Activated T-cell treated with anti-CD3 and anti-CD28 coated beads, Interleukin-2, amount 50 U/mL, for 24 hours (primary cell): ENCODE results near the gene ZNF423.

Experiments
- DNase-seq: peaks from one replicate; pipeline ENCODE4 v3.0.0-alpha.2; 2020
- H3K27ac Mint-ChIP-seq: 2 replicates; pipeline ENCODE4 v1.8.0; 2020; ENCODE audit warnings: mild to moderate bottlenecking, mixed read lengths
- H3K27me3 Mint-ChIP-seq: 2 replicates; pipeline ENCODE4 v1.8.0; 2020; ENCODE audit warnings: mixed read lengths
- H3K36me3 Mint-ChIP-seq: 2 replicates; pipeline ENCODE4 v1.8.0; 2020; ENCODE audit warnings: low read depth, mixed read lengths
- H3K4me1 Mint-ChIP-seq: 2 replicates; pipeline ENCODE4 v1.8.0; 2020; ENCODE audit warnings: low read depth, mixed read lengths
- H3K4me3 Mint-ChIP-seq: 2 replicates; pipeline ENCODE4 v1.8.0; 2020; ENCODE audit warnings: mild to moderate bottlenecking, moderate library complexity, mixed read lengths
- H3K9me3 Mint-ChIP-seq: 2 replicates; pipeline ENCODE4 v1.8.0; 2020; ENCODE audit warnings: mixed read lengths

The ZNF423 gene

GRCh38 chr16:49713770-49714169 is 142.1 kb downstream of the ZNF423 start:
- no peak for DNase-seq
- Mint-ChIP-seq H3K9me3 (no peaks in the 10 kb centered on the region), H3K36me3 (no peaks in the 10 kb centered on the region), H3K27ac (no peak overlapping the region), H3K4me3 (no peak overlapping the region), H3K4me1 (no peaks in the 10 kb centered on the region), H3K27me3 (no peaks in the 10 kb centered on the region)

- Mint-ChIP-seq H3K27ac (no peak overlapping the region), H3K4me1 (no peaks in the 10 kb centered on the region), H3K27me3 (no peaks in the 10 kb centered on the region), H3K9me3 (no peaks in the 10 kb centered on the region), H3K4me3 (no peak overlapping the region), H3K36me3 (no peaks in the 10 kb centered on the region)
- no peak for DNase-seq
Observed at GRCh38 chr16:49712542-49712941, 143.4 kb downstream of the ZNF423 start.

- Mint-ChIP-seq H3K27me3 (no peaks in the 10 kb centered on the region), H3K27ac (no peak overlapping the region), H3K36me3 (no peaks in the 10 kb centered on the region), H3K9me3 (no peaks in the 10 kb centered on the region), H3K4me1 (no peaks in the 10 kb centered on the region), H3K4me3 (no peak overlapping the region)
- DNase-seq = no peak
Observed at GRCh38 chr16:49712106-49712505, 143.8 kb downstream of the ZNF423 start.

DNA sequence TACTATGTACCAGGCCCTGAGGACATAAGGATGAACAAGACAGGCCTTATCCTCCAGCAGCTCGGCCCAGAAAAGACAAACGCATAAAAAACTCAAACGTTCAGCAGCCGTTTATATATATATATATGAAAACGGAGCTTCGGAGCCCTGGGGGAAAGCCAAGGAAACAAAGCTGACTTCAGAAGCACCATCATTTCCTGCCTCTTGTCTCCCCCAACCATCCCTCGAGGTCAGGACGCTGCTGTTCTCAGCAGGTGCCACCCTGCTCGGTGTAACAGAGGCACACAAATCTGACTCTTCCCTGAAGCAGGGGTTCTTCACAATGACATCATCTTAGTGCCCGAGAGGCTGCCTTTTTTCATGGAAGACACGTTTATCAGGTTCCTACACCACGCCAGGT is 146.9 kb downstream of the ZNF423 start:
- no peak for DNase-seq
- no peaks in the 10 kb centered on the region for H3K9me3 Mint-ChIP-seq
- no peaks in the 10 kb centered on the region for H3K36me3 Mint-ChIP-seq
- no peaks in the 10 kb centered on the region for H3K27me3 Mint-ChIP-seq
- no peak overlapping the region for H3K4me3 Mint-ChIP-seq
- no peak overlapping the region for H3K27ac Mint-ChIP-seq
- H3K4me1 Mint-ChIP-seq = no peaks in the 10 kb centered on the region

DNA sequence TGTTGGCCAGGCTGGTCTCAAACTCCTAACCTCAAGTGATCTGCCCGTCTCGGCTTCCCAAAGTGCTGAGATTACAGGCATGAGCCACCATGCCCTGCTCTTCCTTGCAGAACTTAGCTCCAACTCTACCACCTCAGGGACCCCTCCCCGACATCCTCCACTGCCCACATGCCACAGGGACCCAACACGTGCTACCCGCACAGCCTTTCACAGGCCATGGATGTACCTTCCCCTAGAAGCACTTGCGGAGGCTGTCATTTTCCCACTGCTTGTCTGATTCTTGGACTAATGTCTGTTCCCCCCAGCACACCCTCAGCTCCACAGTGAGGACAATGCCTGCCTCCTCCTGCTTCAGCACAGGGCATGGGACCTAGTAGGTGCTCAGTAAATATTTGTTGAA is 147.4 kb downstream of the ZNF423 start:
- DNase-seq = no peak
- H3K4me3 Mint-ChIP-seq = no peak overlapping the region
- no peak overlapping the region for H3K27ac Mint-ChIP-seq
- H3K36me3 Mint-ChIP-seq = no peaks in the 10 kb centered on the region
- H3K9me3 Mint-ChIP-seq = no peaks in the 10 kb centered on the region
- no peaks in the 10 kb centered on the region for H3K27me3 Mint-ChIP-seq
- no peaks in the 10 kb centered on the region for H3K4me1 Mint-ChIP-seq

DNA sequence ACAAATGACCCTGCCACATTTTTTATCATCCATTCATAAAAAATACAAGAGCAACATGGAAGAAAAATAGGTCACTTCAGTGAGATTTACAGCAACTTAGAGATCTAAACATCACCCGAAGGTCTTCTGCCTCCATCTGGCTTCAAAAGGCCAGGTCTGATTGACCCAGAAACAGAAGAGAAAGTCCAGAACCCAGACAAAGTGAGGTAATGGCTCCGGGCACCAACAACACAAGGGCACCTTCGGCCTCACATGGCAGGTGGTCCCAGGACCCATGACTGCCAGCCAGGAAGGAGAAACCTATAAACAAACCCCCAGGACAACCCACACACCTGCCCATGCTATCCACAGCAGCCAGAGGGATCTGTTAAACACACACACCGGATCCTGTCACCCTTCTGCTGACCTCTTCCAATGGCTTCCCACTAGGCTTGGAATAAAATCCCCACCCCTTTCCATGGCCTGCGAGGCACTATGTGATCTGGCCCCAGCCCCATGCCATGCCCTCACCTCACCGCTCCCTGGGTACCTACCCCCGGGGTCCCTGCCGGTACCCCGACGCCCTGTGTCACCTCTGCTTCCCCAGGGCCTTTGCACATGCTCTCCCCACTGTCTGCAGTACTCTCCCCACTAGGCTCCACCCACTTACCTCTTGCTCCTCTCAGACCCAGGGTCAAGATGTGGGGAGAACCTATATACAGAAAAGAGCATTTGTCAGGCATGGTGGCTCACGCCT is 149.1 kb downstream of the ZNF423 start:
- no peak overlapping the region for H3K27ac Mint-ChIP-seq
- H3K27me3 Mint-ChIP-seq = no peaks in the 10 kb centered on the region
- no peak for DNase-seq
- H3K4me3 Mint-ChIP-seq = no peak overlapping the region
- no peaks in the 10 kb centered on the region for H3K9me3 Mint-ChIP-seq
- H3K36me3 Mint-ChIP-seq = no peaks in the 10 kb centered on the region
- no peaks in the 10 kb centered on the region for H3K4me1 Mint-ChIP-seq

GRCh38 chr16:49704586-49705155 is 151.2 kb downstream of the ZNF423 start:
- no peaks in the 10 kb centered on the region for H3K9me3 Mint-ChIP-seq
- H3K36me3 Mint-ChIP-seq = no peaks in the 10 kb centered on the region
- no peak overlapping the region for H3K27ac Mint-ChIP-seq
- no peaks in the 10 kb centered on the region for H3K4me1 Mint-ChIP-seq
- no peak for DNase-seq
- H3K4me3 Mint-ChIP-seq = no peak overlapping the region
- no peaks in the 10 kb centered on the region for H3K27me3 Mint-ChIP-seq

DNA sequence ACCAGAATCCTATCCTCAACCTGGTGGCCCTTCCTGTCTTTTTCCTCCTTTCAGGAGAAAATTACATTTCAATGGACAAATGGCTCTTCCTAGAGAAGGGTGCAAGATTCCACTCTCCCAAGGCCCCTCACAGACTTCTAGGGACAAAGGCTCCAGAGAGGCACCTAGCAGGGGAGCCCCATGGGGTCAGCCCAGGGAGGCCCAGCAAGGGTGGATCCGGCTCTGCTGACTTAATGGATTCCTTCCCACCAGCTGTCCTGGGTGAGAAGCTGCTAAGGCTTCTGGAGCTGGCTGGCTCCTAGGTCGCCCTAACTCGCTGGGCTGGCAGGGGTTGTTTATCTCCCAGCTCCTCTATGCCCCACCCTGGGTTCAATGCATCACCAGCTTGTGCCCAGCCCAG is 152.4 kb downstream of the ZNF423 start:
- Mint-ChIP-seq H3K27me3 (peaks cover 10% of the 10 kb centered on the region), H3K4me3 (no peak overlapping the region), H3K9me3 (no peaks in the 10 kb centered on the region), H3K4me1 (no peaks in the 10 kb centered on the region), H3K36me3 (no peaks in the 10 kb centered on the region), H3K27ac (no peak overlapping the region)
- no peak for DNase-seq

GRCh38 chr16:49701789-49702494 is 154.0 kb downstream of the ZNF423 start:
- Mint-ChIP-seq H3K27ac (no peak overlapping the region), H3K27me3 (peaks cover 20% of the 10 kb centered on the region), H3K4me1 (no peaks in the 10 kb centered on the region), H3K9me3 (no peaks in the 10 kb centered on the region), H3K36me3 (no peaks in the 10 kb centered on the region), H3K4me3 (no peak overlapping the region)
- DNase-seq = no peak

DNA sequence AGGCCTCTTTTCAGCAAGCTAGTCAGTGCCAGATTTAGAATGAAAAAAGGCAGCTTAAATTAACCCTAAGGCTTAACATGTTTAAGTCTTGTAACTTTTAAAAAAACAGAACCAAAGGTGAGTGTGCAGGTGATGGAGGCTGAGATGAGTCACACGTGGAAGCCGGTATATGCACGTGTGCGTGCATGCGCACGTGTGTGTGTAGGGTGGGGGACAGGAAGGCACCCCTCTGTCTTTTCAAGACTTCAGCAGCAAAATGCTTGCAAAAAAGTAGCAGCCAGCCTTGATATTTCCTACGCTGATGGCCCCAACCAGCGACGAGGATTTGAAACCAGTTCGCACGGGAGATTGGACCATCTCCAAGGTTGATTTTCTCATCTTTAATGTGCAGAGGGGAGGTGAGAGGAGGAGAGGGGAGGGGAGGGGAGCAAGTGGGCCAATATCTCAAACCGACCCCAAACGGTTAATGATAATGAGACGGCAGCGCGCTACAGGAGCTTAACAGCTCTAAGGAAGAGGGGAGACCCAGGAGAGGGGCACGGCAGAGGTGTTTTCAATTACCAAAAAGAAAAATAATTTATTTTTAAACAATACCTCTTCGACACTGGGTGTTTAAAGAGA is 154.7 kb downstream of the ZNF423 start:
- no peaks in the 10 kb centered on the region for H3K4me1 Mint-ChIP-seq
- H3K27me3 Mint-ChIP-seq = peaks cover 20% of the 10 kb centered on the region
- H3K4me3 Mint-ChIP-seq = no peak overlapping the region
- no peak overlapping the region for H3K27ac Mint-ChIP-seq
- no peaks in the 10 kb centered on the region for H3K9me3 Mint-ChIP-seq
- no peak for DNase-seq
- H3K36me3 Mint-ChIP-seq = no peaks in the 10 kb centered on the region

DNA sequence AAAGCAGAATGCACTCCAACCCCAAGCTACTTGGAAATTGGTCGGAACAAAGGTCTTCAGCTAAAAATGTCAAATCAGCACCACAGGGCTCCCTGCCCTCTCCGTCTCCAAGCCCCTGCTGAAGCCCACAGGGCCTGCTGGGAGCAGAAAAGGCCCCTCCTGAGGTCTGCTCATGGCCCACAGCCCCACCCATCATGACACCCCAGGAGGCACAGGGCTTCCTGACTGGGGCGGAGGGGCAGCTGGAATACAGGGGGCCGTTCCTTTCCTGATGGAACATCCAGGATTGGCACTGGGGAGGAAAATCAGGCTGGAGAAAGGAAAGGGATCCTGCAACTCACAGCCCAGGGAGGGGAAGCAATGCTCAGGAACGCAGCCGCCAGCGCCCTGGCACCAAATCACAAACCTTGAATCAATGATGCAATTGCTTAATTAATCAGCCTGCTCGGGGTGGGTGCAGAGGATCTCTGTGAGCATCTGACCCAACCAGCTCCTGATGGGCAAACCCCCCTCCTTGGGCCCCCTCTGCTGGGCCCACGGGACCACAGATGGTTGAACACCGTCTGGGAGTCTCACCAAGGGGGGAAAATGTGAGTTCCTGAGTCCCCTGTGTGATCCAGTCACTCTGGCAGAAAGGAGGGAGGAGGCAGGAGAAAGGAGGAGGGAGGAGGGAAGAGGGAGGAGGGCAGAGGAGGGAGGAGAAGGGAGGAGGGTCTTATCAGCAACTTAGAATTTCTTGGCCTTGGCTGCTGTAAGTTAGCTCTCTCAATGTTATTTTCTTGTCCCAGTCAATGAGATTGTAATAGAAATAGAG is 155.5 kb downstream of the ZNF423 start:
- no peaks in the 10 kb centered on the region for H3K4me1 Mint-ChIP-seq
- DNase-seq = no peak
- no peaks in the 10 kb centered on the region for H3K9me3 Mint-ChIP-seq
- H3K4me3 Mint-ChIP-seq = no peak overlapping the region
- peaks cover 20% of the 10 kb centered on the region for H3K27me3 Mint-ChIP-seq
- no peaks in the 10 kb centered on the region for H3K36me3 Mint-ChIP-seq
- no peak overlapping the region for H3K27ac Mint-ChIP-seq

DNA sequence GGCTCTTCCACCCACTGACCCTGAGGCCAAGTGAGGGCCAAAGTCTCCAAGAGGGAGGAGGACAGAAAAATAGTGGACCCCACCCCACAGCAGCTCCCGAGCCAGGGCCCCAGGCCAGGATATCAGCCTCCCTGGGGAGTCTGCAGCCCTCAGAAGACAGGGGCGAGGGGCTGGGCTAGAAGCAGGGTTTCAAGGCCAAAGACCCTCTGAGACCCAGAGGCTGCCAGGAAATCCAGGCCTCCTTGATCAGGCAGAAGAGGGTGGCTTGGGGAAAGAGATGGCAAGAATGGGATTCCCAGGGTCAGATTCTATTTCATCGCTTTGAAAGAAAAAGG is 156.1 kb downstream of the ZNF423 start:
- H3K27ac Mint-ChIP-seq = no peak overlapping the region
- no peaks in the 10 kb centered on the region for H3K36me3 Mint-ChIP-seq
- no peaks in the 10 kb centered on the region for H3K9me3 Mint-ChIP-seq
- H3K4me3 Mint-ChIP-seq = no peak overlapping the region
- peaks cover 20% of the 10 kb centered on the region for H3K27me3 Mint-ChIP-seq
- H3K4me1 Mint-ChIP-seq = no peaks in the 10 kb centered on the region
- DNase-seq = no peak

DNA sequence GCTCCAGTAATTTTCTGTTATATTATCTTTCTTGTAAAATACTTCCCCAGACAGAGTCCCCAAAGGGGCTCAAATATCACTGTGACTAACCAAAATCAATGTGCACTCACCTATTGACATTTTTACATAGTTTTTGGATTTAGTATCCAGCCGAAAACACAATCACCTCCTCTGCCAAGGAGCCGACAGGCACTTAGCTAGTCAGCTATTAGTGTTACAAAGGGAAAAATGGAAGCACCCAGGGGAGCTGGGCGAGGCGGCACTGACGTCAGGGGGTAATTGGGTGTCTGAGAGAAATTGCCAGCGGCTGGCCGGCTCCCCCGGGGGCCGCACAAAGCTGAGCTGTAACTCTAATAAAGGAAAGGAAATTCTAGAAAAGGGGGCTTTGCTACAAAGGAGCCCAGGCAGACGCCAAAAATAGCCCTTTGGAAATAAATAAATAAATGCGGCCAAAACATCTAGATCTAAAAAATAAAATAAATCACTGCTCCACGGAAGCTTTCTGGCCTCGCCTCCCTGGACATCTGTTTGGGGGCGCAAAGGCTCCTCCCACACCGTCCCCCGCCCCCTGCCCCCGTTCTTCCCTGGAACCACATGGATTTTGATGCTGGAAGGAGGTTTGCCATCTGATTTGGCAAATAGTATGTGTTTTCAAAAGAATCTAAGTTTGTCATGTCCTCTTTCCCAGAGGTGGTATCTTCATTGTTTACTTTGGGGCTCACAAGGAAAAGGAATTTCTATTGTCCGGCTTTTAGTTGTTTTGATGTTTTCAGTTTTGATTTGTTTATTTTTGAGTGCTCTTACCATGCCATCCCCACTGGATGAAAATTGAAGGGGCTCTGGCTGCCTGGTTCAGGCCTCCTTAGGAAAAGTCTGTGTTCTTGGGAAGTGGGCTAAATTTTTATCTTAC is 156.7 kb downstream of the ZNF423 start:
- Mint-ChIP-seq H3K36me3 (no peaks in the 10 kb centered on the region), H3K27me3 (peaks cover 20% of the 10 kb centered on the region), H3K4me1 (no peaks in the 10 kb centered on the region), H3K9me3 (no peaks in the 10 kb centered on the region), H3K27ac (no peak overlapping the region), H3K4me3 (no peak overlapping the region)
- DNase-seq = no peak

DNA sequence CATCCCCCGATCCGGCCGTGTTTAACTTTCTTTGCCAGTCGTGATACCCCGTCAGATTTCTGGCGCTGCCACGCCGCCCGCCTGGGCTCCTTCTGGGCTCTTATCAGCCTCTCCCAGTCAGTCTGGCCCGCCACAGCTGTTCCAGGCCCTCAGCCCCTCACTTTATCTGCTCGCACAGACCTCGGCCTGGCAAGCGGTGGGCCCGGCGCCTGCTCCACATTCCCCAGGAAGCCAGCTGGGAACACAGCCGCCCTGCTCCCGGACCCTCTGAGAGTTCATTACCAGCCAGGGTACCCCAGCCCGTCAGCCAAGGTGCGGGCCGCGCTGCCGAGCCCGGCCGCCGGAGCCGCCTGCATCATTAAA is 157.5 kb downstream of the ZNF423 start:
- Mint-ChIP-seq H3K27ac (no peak overlapping the region), H3K4me3 (no peak overlapping the region), H3K9me3 (no peaks in the 10 kb centered on the region), H3K36me3 (no peaks in the 10 kb centered on the region), H3K4me1 (no peaks in the 10 kb centered on the region), H3K27me3 (peaks cover 20% of the 10 kb centered on the region)
- DNase-seq = no peak
